HepG2 (cell line): ENCODE results near the gene SIGLEC8. TPM values are rescaled to one million over a fixed set of nuclear protein-coding genes. Genes with fewer than 3 reads are reported as not detected.

Source experiments
- ATAC-seq: fragments of 200-7000 bp; cut with Tn5 transposase; 3 replicates; pipeline ENCODE4 v1.9.1; 2020; ENCODE audit warnings: mild to moderate bottlenecking, moderate library complexity
- BruUV-seq: library from RNA; stranded (reverse); fragments of 400-500 nt; replicated peaks from 2 replicates; lab custom pipeline; 2021; lab: Mats Ljungman, UMichigan
- CTCF ChIA-PET: fragments of 300-600 bp; formaldehyde crosslinking; extraction: SDS; loops from one replicate; lab custom pipeline; 2021; ENCODE audit warnings: low total read pairs, inconsistent platforms, low intra/inter-chr PET ratio; lab: Yijun Ruan, JAX
- POLR2A ChIA-PET: fragments of 350-600 bp; sonication (Branson Sonifier 250); formaldehyde crosslinking; loops from one replicate; lab custom pipeline; 2020; ENCODE audit warnings: antibody characterized with exemption, inconsistent platforms; lab: Yijun Ruan, JAX
- DNase-seq: peaks from one replicate; pipeline ENCODE4 v3.0.0-alpha.2; 2015; ENCODE audit warnings: low spot score
- FAIRE-seq: peaks from 3 replicates; lab custom pipeline; 2011; peaks lifted over from hg19 to GRCh38; lab: Jason Lieb, UNC
- H2AFZ ChIP-seq: one replicate; pipeline ENCODE4 v1.6.1; 2011; ENCODE audit warnings: low read length, inconsistent platforms
- H3K27ac ChIP-seq: fragments of 300-600 bp; 3 replicates; pipeline ENCODE4 v1.8.0; 2011; ENCODE audit warnings: mixed run types, mild to moderate bottlenecking, mixed read lengths, low read length, inconsistent platforms; ENCODE audit not compliant: insufficient read depth; ENCODE audit errors: extremely low read length
- H3K27me3 ChIP-seq, 2 experiments: fragments of 200-600 bp in 1 of 2; 2 replicates in 1 of 2; 3 replicates in 1 of 2; pipeline versions ENCODE4 v1.6.0 to v1.8.0; 2011; ENCODE audit warnings: low read length in 2 of 2, mild to moderate bottlenecking in 2 of 2, moderate library complexity in 2 of 2, inconsistent platforms in 1 of 2; ENCODE audit not compliant: insufficient read depth in 2 of 2, control insufficient read depth in 1 of 2
- H3K36me3 ChIP-seq, 2 experiments: fragments of 200-600 bp in 1 of 2; replicated peaks in 1 of 2; 2 replicates in 1 of 2; 3 replicates in 1 of 2; pipeline versions ENCODE4 v1.5.1 to v1.8.0; 2011; ENCODE audit warnings: low read length in 2 of 2, inconsistent platforms in 1 of 2; ENCODE audit not compliant: insufficient read depth in 2 of 2, control insufficient read depth in 1 of 2
- H3K4me1 ChIP-seq: 2 replicates; pipeline ENCODE4 v1.5.1; 2012; ENCODE audit warnings: low read length, inconsistent platforms; ENCODE audit not compliant: insufficient read depth
- H3K4me2 ChIP-seq: 2 replicates; pipeline ENCODE4 v1.6.0; 2011; ENCODE audit warnings: low read depth, low read length, inconsistent platforms
- H3K4me3 ChIP-seq, 3 experiments: fragments of 200-600 bp in 1 of 3; sonication (generic), shearing (Covaris generic) in 1 of 3; replicated peaks in 1 of 3; 2 replicates each; pipeline ENCODE4 v1.5.1; 2011 to 2016; ENCODE audit warnings: low read length in 3 of 3, inconsistent platforms in 2 of 3, low read depth in 2 of 3, mild to moderate bottlenecking in 2 of 3, control low read depth in 1 of 3, mixed read lengths in 1 of 3; ENCODE audit not compliant: insufficient read depth in 1 of 3
- H3K79me2 ChIP-seq: one replicate; pipeline ENCODE4 v1.6.1; 2011; ENCODE audit warnings: low read length, inconsistent platforms; ENCODE audit not compliant: insufficient read depth
- H3K9ac ChIP-seq: 2 replicates; pipeline ENCODE4 v1.6.0; 2011; ENCODE audit warnings: mild to moderate bottlenecking, low read depth, low read length, inconsistent platforms; ENCODE audit not compliant: insufficient read depth
- H3K9me3 ChIP-seq: 2 replicates; pipeline ENCODE4 v1.5.1; 2012; ENCODE audit warnings: mild to moderate bottlenecking, low read length
- H4K20me1 ChIP-seq: 2 replicates; pipeline ENCODE4 v1.6.0; 2011; ENCODE audit warnings: inconsistent platforms, mild to moderate bottlenecking, low read length, moderate library complexity; ENCODE audit not compliant: insufficient read depth
- DPF2 ChIP-seq: sonication (generic); formaldehyde crosslinking; IDR thresholded peaks from 2 replicates; pipeline ENCODE4 v1.4.0; 2020; ENCODE audit warnings: mild to moderate bottlenecking, low read depth, missing genetic modification reagents, borderline replicate concordance
- FOSL2 ChIP-seq: sonication (generic); formaldehyde crosslinking; IDR thresholded peaks from 2 replicates; pipeline ENCODE4 v1.4.0; 2020; ENCODE audit warnings: missing genetic modification reagents
- MAFG ChIP-seq: sonication (generic); formaldehyde crosslinking; IDR thresholded peaks from 2 replicates; pipeline ENCODE4 v1.5.1; 2020; ENCODE audit warnings: mild to moderate bottlenecking, missing genetic modification reagents
- NFATC3 ChIP-seq: sonication (generic); formaldehyde crosslinking; IDR thresholded peaks from 2 replicates; pipeline ENCODE4 v1.5.1; 2020; ENCODE audit warnings: mild to moderate bottlenecking, missing genetic modification reagents
- NPAS2 ChIP-seq: sonication (generic); formaldehyde crosslinking; IDR thresholded peaks from 2 replicates; pipeline ENCODE4 v1.8.0; 2022; ENCODE audit warnings: mild to moderate bottlenecking, missing genetic modification reagents, borderline replicate concordance
- SRSF1 ChIP-seq: fragments of 200-400 bp; formaldehyde crosslinking; optimal IDR thresholded peaks from 2 replicates; pipeline ENCODE3; 2017; ENCODE audit warnings: mild to moderate bottlenecking, low read depth, low read length, moderate library complexity
- ZBTB20 ChIP-seq: sonication (generic); formaldehyde crosslinking; IDR thresholded peaks from 2 replicates; pipeline ENCODE4 v1.8.1; 2023; ENCODE audit warnings: missing genetic modification reagents, low read depth, mild to moderate bottlenecking, borderline replicate concordance
- ZNF235 ChIP-seq: sonication (generic); formaldehyde crosslinking; IDR thresholded peaks from 2 replicates; pipeline ENCODE4 v1.8.1; 2023; ENCODE audit warnings: mild to moderate bottlenecking, missing genetic modification reagents, borderline replicate concordance
- ZNF251 ChIP-seq: sonication (generic); formaldehyde crosslinking; IDR thresholded peaks from 2 replicates; pipeline ENCODE4 v1.9.0; 2021; ENCODE audit warnings: mild to moderate bottlenecking, missing genetic modification reagents
- ZNF253 ChIP-seq: sonication (generic); formaldehyde crosslinking; IDR thresholded peaks from 2 replicates; pipeline ENCODE4 v1.8.0; 2022; ENCODE audit warnings: mild to moderate bottlenecking, missing genetic modification reagents, borderline replicate concordance
- WGBS: methylation state at CpG from one replicate; pipeline ENCODE4 v1.1.6; 2017; ENCODE audit warnings: low lambda C conversion rate; 5-methylcytosine and 5-hydroxymethylcytosine counted together
- in situ Hi-C: cut with HindIII; loops from 2 replicates; pipeline ENCODE4 v1.10.0; 2017; ENCODE audit warnings: low pct_unique_long_range_greater_than_20kb; ENCODE audit not compliant: extremely low pct_ligation_motif_present
- intact Hi-C: fragments of 100-400 bp; cut with micrococcal nuclease; formaldehyde crosslinking; loops from one replicate; pipeline ENCODE4 v1.10.0; 2022; ENCODE audit not compliant: unreplicated experiment
- polyA plus RNA-seq, 8 experiments: library from polyadenylated mRNA; depleted of rRNA in 3 of 8; stranded (reverse) in 7 of 8; unstranded in 1 of 8; fragments of >200 nt; fragmentation: Illumina TruSeq in 4 of 8; extraction: Trizol in 4 of 8; gene quantifications; 2 replicates each; pipeline versions ENCODE4 v1.2.1 to v1.2.3, GENCODE V29; 2011 to 2016; ENCODE audit warnings: low read depth in 4 of 8, missing spikeins in 1 of 8, mixed read lengths in 1 of 8; ENCODE audit not compliant: insufficient read depth in 1 of 8
- total RNA-seq, 5 experiments: library from RNA; depleted of rRNA; stranded (reverse); fragments of >200 nt; fragmentation: Illumina TruSeq; extraction: Trizol; gene quantifications; 2 replicates each; pipeline ENCODE4 v1.2.3, GENCODE V29; 2016; ENCODE audit warnings: low read depth in 1 of 5
- TF ChIP-seq, protein P1 (sequence below): sonication (generic); formaldehyde crosslinking; IDR thresholded peaks from 2 replicates; pipeline ENCODE4 v1.5.0; 2020; ENCODE audit warnings: mild to moderate bottlenecking, missing genetic modification reagents
- TF ChIP-seq, protein P2 (sequence below): IDR thresholded peaks from 2 replicates; pipeline ENCODE4 v1.6.1; 2016; ENCODE audit warnings: missing compliant biosample characterization, missing genetic modification reagents, borderline replicate concordance
- TF ChIP-seq, protein P3 (sequence below): sonication (generic); formaldehyde crosslinking; IDR thresholded peaks from 2 replicates; pipeline ENCODE4 v1.4.0; 2020; ENCODE audit warnings: missing genetic modification reagents
- TF ChIP-seq, protein P4 (sequence below): sonication (generic); formaldehyde crosslinking; IDR thresholded peaks from 2 replicates; pipeline ENCODE4 v1.8.1; 2023; ENCODE audit warnings: mild to moderate bottlenecking, missing genetic modification reagents
- TF ChIP-seq, protein P5 (sequence below): sonication (generic); formaldehyde crosslinking; IDR thresholded peaks from 2 replicates; pipeline ENCODE4 v1.4.0; 2020; ENCODE audit warnings: missing genetic modification reagents, borderline replicate concordance

Gene SIGLEC8
- total and polyA plus RNA-seq, 2 of the 13 experiments (the other 11 are each of a cell fraction or from before 2014, with no cell fraction given) = not detected

DNA sequence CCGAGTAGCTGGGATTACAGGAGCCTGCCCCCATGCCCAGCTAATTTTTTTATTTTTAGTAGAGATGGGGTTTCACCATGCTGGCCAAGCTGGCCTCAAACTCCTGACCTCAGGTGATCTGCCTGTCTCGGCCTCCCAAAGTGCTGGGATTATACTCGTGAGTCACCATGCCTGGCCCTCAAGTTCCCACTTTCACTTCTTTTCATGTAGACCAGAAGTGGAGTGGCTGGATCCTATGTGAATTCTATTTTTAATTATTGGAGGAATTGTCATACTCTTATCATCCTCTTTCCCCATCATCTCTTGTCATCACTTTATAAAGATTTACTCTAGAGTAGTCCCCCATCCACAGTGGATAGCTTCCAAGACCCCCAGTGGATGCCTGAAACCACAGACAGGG, 28.0 kb downstream of the SIGLEC8 start:
- Histone ChIP-seq H3K9me3 (no peaks in the 10 kb centered on the region), H3K36me3 (no peaks in the 10 kb centered on the region), H3K27me3 (no peaks in the 10 kb centered on the region; a peak in 2 of 5 replicates), H3K4me2 (no peak overlapping the region), H4K20me1 (no peaks in the 10 kb centered on the region), H3K4me1 (no peaks in the 10 kb centered on the region), H3K4me3 (no peak overlapping the region), H3K79me2 (no peaks in the 10 kb centered on the region), H3K9ac (no peak overlapping the region), H2AFZ (no peak overlapping the region), H3K27ac (no peak overlapping the region)
- intact Hi-C loops = no loop called here
- DNase-seq (no peak), ATAC-seq (no peak), FAIRE-seq (no peak)
- 7% methylated on average over 3 of the region's 3 CpGs for WGBS
- no TSS peak for BruUV-seq
- ChIA-PET POLR2A (no interaction called here), CTCF (no interaction called here)
- in situ Hi-C loops = no loop called here
- TF ChIP-seq ZBTB20 (CRISPR knock-in tag) (no peak), ZNF235 (CRISPR knock-in tag) (no peak), FOSL2 (no peak), MAFG (CRISPR knock-in tag) (no peak), DPF2 (no peak), ZNF253 (CRISPR knock-in tag) (no peak), ZNF251 (no peak), NFATC3 (CRISPR knock-in tag) (no peak), NPAS2 (no peak), SRSF1 (no peak)
- TF ChIP-seq, protein P1, sequence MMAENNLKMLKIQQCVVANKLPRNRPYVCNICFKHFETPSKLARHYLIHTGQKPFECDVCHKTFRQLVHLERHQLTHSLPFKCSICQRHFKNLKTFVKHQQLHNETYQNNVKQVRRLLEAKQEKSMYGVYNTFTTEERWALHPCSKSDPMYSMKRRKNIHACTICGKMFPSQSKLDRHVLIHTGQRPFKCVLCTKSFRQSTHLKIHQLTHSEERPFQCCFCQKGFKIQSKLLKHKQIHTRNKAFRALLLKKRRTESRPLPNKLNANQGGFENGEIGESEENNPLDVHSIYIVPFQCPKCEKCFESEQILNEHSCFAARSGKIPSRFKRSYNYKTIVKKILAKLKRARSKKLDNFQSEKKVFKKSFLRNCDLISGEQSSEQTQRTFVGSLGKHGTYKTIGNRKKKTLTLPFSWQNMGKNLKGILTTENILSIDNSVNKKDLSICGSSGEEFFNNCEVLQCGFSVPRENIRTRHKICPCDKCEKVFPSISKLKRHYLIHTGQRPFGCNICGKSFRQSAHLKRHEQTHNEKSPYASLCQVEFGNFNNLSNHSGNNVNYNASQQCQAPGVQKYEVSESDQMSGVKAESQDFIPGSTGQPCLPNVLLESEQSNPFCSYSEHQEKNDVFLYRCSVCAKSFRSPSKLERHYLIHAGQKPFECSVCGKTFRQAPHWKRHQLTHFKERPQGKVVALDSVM (CRISPR knock-in tag) = no peak
- TF ChIP-seq, protein P2, sequence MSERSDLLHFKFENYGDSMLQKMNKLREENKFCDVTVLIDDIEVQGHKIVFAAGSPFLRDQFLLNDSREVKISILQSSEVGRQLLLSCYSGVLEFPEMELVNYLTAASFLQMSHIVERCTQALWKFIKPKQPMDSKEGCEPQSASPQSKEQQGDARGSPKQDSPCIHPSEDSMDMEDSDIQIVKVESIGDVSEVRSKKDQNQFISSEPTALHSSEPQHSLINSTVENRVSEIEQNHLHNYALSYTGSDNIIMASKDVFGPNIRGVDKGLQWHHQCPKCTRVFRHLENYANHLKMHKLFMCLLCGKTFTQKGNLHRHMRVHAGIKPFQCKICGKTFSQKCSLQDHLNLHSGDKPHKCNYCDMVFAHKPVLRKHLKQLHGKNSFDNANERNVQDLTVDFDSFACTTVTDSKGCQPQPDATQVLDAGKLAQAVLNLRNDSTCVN (CRISPR knock-in tag) = no peak
- TF ChIP-seq, protein P3, sequence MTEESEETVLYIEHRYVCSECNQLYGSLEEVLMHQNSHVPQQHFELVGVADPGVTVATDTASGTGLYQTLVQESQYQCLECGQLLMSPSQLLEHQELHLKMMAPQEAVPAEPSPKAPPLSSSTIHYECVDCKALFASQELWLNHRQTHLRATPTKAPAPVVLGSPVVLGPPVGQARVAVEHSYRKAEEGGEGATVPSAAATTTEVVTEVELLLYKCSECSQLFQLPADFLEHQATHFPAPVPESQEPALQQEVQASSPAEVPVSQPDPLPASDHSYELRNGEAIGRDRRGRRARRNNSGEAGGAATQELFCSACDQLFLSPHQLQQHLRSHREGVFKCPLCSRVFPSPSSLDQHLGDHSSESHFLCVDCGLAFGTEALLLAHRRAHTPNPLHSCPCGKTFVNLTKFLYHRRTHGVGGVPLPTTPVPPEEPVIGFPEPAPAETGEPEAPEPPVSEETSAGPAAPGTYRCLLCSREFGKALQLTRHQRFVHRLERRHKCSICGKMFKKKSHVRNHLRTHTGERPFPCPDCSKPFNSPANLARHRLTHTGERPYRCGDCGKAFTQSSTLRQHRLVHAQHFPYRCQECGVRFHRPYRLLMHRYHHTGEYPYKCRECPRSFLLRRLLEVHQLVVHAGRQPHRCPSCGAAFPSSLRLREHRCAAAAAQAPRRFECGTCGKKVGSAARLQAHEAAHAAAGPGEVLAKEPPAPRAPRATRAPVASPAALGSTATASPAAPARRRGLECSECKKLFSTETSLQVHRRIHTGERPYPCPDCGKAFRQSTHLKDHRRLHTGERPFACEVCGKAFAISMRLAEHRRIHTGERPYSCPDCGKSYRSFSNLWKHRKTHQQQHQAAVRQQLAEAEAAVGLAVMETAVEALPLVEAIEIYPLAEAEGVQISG (CRISPR knock-in tag) = no peak
- TF ChIP-seq, protein P4, sequence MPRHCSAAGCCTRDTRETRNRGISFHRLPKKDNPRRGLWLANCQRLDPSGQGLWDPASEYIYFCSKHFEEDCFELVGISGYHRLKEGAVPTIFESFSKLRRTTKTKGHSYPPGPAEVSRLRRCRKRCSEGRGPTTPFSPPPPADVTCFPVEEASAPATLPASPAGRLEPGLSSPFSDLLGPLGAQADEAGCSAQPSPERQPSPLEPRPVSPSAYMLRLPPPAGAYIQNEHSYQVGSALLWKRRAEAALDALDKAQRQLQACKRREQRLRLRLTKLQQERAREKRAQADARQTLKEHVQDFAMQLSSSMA = no peak
- TF ChIP-seq, protein P5, sequence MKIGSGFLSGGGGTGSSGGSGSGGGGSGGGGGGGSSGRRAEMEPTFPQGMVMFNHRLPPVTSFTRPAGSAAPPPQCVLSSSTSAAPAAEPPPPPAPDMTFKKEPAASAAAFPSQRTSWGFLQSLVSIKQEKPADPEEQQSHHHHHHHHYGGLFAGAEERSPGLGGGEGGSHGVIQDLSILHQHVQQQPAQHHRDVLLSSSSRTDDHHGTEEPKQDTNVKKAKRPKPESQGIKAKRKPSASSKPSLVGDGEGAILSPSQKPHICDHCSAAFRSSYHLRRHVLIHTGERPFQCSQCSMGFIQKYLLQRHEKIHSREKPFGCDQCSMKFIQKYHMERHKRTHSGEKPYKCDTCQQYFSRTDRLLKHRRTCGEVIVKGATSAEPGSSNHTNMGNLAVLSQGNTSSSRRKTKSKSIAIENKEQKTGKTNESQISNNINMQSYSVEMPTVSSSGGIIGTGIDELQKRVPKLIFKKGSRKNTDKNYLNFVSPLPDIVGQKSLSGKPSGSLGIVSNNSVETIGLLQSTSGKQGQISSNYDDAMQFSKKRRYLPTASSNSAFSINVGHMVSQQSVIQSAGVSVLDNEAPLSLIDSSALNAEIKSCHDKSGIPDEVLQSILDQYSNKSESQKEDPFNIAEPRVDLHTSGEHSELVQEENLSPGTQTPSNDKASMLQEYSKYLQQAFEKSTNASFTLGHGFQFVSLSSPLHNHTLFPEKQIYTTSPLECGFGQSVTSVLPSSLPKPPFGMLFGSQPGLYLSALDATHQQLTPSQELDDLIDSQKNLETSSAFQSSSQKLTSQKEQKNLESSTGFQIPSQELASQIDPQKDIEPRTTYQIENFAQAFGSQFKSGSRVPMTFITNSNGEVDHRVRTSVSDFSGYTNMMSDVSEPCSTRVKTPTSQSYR = no peak
